HepG2 (cell line): Measurements from ENCODE around the gene IGFBP6. TPM values are rescaled to one million over a fixed set of nuclear protein-coding genes. Genes with fewer than 3 reads are reported as not detected.
A peak's percentile ranks its signal among the peaks of the same experiment; 100 is the strongest.

Experiments
- ATF6 ChIP-seq: sonication (generic); formaldehyde crosslinking; conservative IDR thresholded peaks from 2 replicates; pipeline ENCODE4 v1.4.0; 2020; ENCODE audit warnings: missing genetic modification reagents
- E2F1 ChIP-seq: sonication (generic); formaldehyde crosslinking; IDR thresholded peaks from 2 replicates; pipeline ENCODE4 v1.5.0; 2020; ENCODE audit warnings: missing genetic modification reagents
- GZF1 ChIP-seq: sonication (generic); formaldehyde crosslinking; IDR thresholded peaks from 2 replicates; pipeline ENCODE4 v1.5.1; 2020; ENCODE audit warnings: mild to moderate bottlenecking, missing genetic modification reagents
- KLF6 ChIP-seq: IDR thresholded peaks from 2 replicates; pipeline ENCODE4 v1.8.0; 2016; ENCODE audit warnings: missing biosample characterization, missing genetic modification reagents
- RELA ChIP-seq: sonication (generic); formaldehyde crosslinking; IDR thresholded peaks from 2 replicates; pipeline ENCODE4 v1.4.0; 2020; ENCODE audit warnings: missing genetic modification reagents
- SRF ChIP-seq: IDR thresholded peaks from 2 replicates; pipeline ENCODE4 v1.6.1; 2011; ENCODE audit warnings: mild to moderate bottlenecking, low read depth, low read length, moderate library complexity
- THRA ChIP-seq: sonication (generic); formaldehyde crosslinking; IDR thresholded peaks from 2 replicates; pipeline ENCODE4 v1.4.0; 2020; ENCODE audit warnings: missing genetic modification reagents, borderline replicate concordance
- ZFP90 ChIP-seq: sonication (generic); formaldehyde crosslinking; IDR thresholded peaks from 2 replicates; pipeline ENCODE4 v1.8.0; 2022; ENCODE audit warnings: missing genetic modification reagents, mild to moderate bottlenecking, inconsistent platforms, borderline replicate concordance
- ZNF318 ChIP-seq: sonication (generic); formaldehyde crosslinking; IDR thresholded peaks from 2 replicates; pipeline ENCODE4 v1.4.0; 2020; ENCODE audit warnings: mild to moderate bottlenecking, missing genetic modification reagents
- polyA plus RNA-seq, 8 experiments: library from polyadenylated mRNA; depleted of rRNA in 3 of 8; stranded (reverse) in 7 of 8; unstranded in 1 of 8; fragments of >200 nt; fragmentation: Illumina TruSeq in 4 of 8; extraction: Trizol in 4 of 8; gene quantifications; 2 replicates each; pipeline versions ENCODE4 v1.2.1 to v1.2.3, GENCODE V29; 2011 to 2016; ENCODE audit warnings: low read depth in 4 of 8, missing spikeins in 1 of 8, mixed read lengths in 1 of 8; ENCODE audit not compliant: insufficient read depth in 1 of 8
- total RNA-seq, 5 experiments: library from RNA; depleted of rRNA; stranded (reverse); fragments of >200 nt; fragmentation: Illumina TruSeq; extraction: Trizol; gene quantifications; 2 replicates each; pipeline ENCODE4 v1.2.3, GENCODE V29; 2016; ENCODE audit warnings: low read depth in 1 of 5

IGFBP6 gene
- total and polyA plus RNA-seq, 2 of the 13 experiments (the other 11 are each of a cell fraction or from before 2014, with no cell fraction given) = 3.9 to 25.2 TPM

- TF ChIP-seq E2F1 (CRISPR knock-in tag) (0 out of 2 replicates have a peak, but pooled peaks have one; percentile 33), ZNF318 (no peak), SRF (no peak), ZFP90 (CRISPR knock-in tag) (peak; percentile 34; the same call in 1 of the 2 replicates), KLF6 (CRISPR knock-in tag) (no peak), RELA (CRISPR knock-in tag) (no peak), GZF1 (no peak), THRA (no peak), ATF6 (no peak)
Measured at GRCh38 chr12:53061404-53062010, 36.0 kb upstream of the IGFBP6 start (continued).
